Measurements from ENCODE around the gene PRRG4.
"Not testable (repeated sequence)": the region's sequence is repeated elsewhere in the genome, so short reads cannot be mapped to it uniquely, and the experiment has no call there.

DNA sequence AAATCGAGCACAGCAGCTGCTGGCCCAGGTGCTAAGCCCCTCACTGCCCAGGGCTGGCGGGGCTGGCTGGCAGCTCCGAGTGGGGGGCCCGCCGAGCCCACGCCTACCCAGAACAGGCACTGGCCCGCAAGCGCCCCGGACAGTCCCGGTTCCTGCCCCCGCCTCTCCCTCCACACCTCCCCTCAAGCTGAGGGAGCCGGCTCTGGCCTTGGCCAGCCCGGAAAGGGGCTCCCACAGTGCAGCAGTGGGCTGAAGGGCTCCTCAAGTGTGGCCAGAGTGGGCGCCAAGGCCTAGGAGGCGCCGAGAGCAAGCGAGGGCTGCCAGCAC is 58.6 kb downstream of the PRRG4 start:
- TF ChIP-seq, protein P1, sequence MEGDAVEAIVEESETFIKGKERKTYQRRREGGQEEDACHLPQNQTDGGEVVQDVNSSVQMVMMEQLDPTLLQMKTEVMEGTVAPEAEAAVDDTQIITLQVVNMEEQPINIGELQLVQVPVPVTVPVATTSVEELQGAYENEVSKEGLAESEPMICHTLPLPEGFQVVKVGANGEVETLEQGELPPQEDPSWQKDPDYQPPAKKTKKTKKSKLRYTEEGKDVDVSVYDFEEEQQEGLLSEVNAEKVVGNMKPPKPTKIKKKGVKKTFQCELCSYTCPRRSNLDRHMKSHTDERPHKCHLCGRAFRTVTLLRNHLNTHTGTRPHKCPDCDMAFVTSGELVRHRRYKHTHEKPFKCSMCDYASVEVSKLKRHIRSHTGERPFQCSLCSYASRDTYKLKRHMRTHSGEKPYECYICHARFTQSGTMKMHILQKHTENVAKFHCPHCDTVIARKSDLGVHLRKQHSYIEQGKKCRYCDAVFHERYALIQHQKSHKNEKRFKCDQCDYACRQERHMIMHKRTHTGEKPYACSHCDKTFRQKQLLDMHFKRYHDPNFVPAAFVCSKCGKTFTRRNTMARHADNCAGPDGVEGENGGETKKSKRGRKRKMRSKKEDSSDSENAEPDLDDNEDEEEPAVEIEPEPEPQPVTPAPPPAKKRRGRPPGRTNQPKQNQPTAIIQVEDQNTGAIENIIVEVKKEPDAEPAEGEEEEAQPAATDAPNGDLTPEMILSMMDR (IDR thresholded peaks at IDR 0.05; ENCODE audit: extremely low read depth in 1 of 2, insufficient read depth in 1 of 2, low read depth in 1 of 2, low read length in 2 of 2) = not testable (repeated sequence)
- not testable (repeated sequence) for TF ChIP-seq POLR2AphosphoS5 (IDR thresholded peaks at IDR 0.05; ENCODE audit: insufficient read depth, low read depth, low read length); POLR2A (IDR thresholded peaks at IDR 0.05; ENCODE audit: low read depth, low read length); FOS (IDR thresholded peaks at IDR 0.05; ENCODE audit: borderline replicate concordance, insufficient read depth, low read length); EZH2 (IDR thresholded peaks at IDR 0.05; ENCODE audit: borderline replicate concordance, low read depth, low read length, severe bottlenecking)
- TF ChIP-seq, protein P2, sequence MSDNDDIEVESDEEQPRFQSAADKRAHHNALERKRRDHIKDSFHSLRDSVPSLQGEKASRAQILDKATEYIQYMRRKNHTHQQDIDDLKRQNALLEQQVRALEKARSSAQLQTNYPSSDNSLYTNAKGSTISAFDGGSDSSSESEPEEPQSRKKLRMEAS (IDR thresholded peaks at IDR 0.05; ENCODE audit: insufficient read depth, insufficient read length) = not testable (repeated sequence)
